H9 (cell line): ENCODE results near the gene TSNAX. TPM values are rescaled to one million over a fixed set of nuclear protein-coding genes. Genes with fewer than 3 reads are reported as not detected.

Experiments used
- DNase-seq: peaks from one replicate; pipeline ENCODE4 v3.0.0-alpha.2; 2017
- H2AFZ ChIP-seq: one replicate; pipeline ENCODE4 v1.6.1; 2013; ENCODE audit warnings: mild to moderate bottlenecking, low read length, control low read depth, moderate library complexity
- H2AK5ac ChIP-seq: 2 replicates; pipeline ENCODE4 v1.6.1; 2013; ENCODE audit warnings: low read length, control low read depth, mixed read lengths; ENCODE audit not compliant: insufficient read length
- H2BK120ac ChIP-seq: one replicate; pipeline ENCODE4 v1.6.1; 2013; ENCODE audit warnings: low read depth, mild to moderate bottlenecking, low read length, control low read depth, inconsistent platforms; ENCODE audit not compliant: poor library complexity, severe bottlenecking
- H2BK12ac ChIP-seq: 2 replicates; pipeline ENCODE4 v1.6.1; 2013; ENCODE audit warnings: low read length, control low read depth, mixed read lengths, low read depth; ENCODE audit not compliant: insufficient read length
- H2BK15ac ChIP-seq: 2 replicates; pipeline ENCODE4 v1.6.1; 2013; ENCODE audit warnings: low read depth, low read length, control low read depth
- H2BK20ac ChIP-seq: one replicate; pipeline ENCODE4 v1.6.1; 2013; ENCODE audit warnings: low read depth, mild to moderate bottlenecking, low read length, control low read depth, inconsistent platforms; ENCODE audit not compliant: poor library complexity, severe bottlenecking
- H2BK5ac ChIP-seq: 2 replicates; pipeline ENCODE4 v1.6.1; 2013; ENCODE audit warnings: low read length, control low read depth, mixed read lengths; ENCODE audit not compliant: insufficient read length
- H3K14ac ChIP-seq: 2 replicates; pipeline ENCODE4 v1.6.1; 2013; ENCODE audit warnings: low read length, control low read depth; ENCODE audit not compliant: insufficient read depth
- H3K18ac ChIP-seq: 2 replicates; pipeline ENCODE4 v1.6.1; 2013; ENCODE audit warnings: low read depth, mild to moderate bottlenecking, mixed read lengths, low read length, control low read depth; ENCODE audit not compliant: insufficient read length
- H3K23ac ChIP-seq: 2 replicates; pipeline ENCODE4 v1.6.1; 2013; ENCODE audit warnings: low read length, control low read depth, mixed read lengths, low read depth; ENCODE audit not compliant: insufficient read length
- H3K23me2 ChIP-seq: 2 replicates; pipeline ENCODE4 v1.6.1; 2013; ENCODE audit warnings: low read depth, mild to moderate bottlenecking, mixed read lengths, low read length, control low read depth; ENCODE audit not compliant: insufficient read length, poor library complexity, severe bottlenecking
- H3K27ac ChIP-seq: 2 replicates; pipeline ENCODE4 v1.5.1; 2013; ENCODE audit warnings: low read length, control low read depth, mixed read lengths, low read depth; ENCODE audit not compliant: insufficient read length
- H3K27me3 ChIP-seq: 2 replicates; pipeline ENCODE4 v1.6.1; 2013; ENCODE audit warnings: low read length, control low read depth, inconsistent platforms; ENCODE audit not compliant: insufficient read depth
- H3K4ac ChIP-seq: 2 replicates; pipeline ENCODE4 v1.6.1; 2013; ENCODE audit warnings: low read depth, mild to moderate bottlenecking, control low read depth, inconsistent platforms, low read length, moderate library complexity
- H3K4me1 ChIP-seq: 2 replicates; pipeline ENCODE4 v1.6.1; 2013; ENCODE audit warnings: low read length, control low read depth, inconsistent platforms; ENCODE audit not compliant: insufficient read depth
- H3K4me2 ChIP-seq: 2 replicates; pipeline ENCODE4 v1.6.1; 2013; ENCODE audit warnings: low read length, control low read depth, mixed read lengths; ENCODE audit not compliant: insufficient read length, insufficient read depth
- H3K56ac ChIP-seq: 2 replicates; pipeline ENCODE4 v1.6.1; 2013; ENCODE audit warnings: low read depth, mild to moderate bottlenecking, mixed read lengths, low read length, control low read depth; ENCODE audit not compliant: insufficient read length
- H3K79me1 ChIP-seq: 2 replicates; pipeline ENCODE4 v1.6.1; 2013; ENCODE audit warnings: low read depth, mild to moderate bottlenecking, moderate library complexity, low read length, control low read depth, inconsistent platforms; ENCODE audit not compliant: insufficient read depth, poor library complexity, severe bottlenecking
- H3K79me2 ChIP-seq: 2 replicates; pipeline ENCODE4 v1.6.1; 2013; ENCODE audit warnings: low read length, control low read depth, inconsistent platforms; ENCODE audit not compliant: insufficient read depth
- H3K9ac ChIP-seq: 2 replicates; pipeline ENCODE4 v1.6.1; 2013; ENCODE audit warnings: low read length, control low read depth, mixed read lengths; ENCODE audit not compliant: insufficient read length; ENCODE audit errors: extremely low read depth
- H3K9me3 ChIP-seq: one replicate; pipeline ENCODE4 v1.6.1; 2013; ENCODE audit warnings: low read depth, low read length, inconsistent platforms; ENCODE audit not compliant: control insufficient read depth
- H3T11ph ChIP-seq: one replicate; pipeline ENCODE4 v1.6.1; 2013; ENCODE audit warnings: mild to moderate bottlenecking, low read length, control low read depth, inconsistent platforms
- H4K20me1 ChIP-seq: one replicate; pipeline ENCODE4 v1.6.1; 2013; ENCODE audit not compliant: control insufficient read depth, insufficient read length, insufficient read depth
- H4K5ac ChIP-seq: 2 replicates; pipeline ENCODE4 v1.6.1; 2013; ENCODE audit warnings: low read depth, mild to moderate bottlenecking, mixed read lengths, low read length, control low read depth; ENCODE audit not compliant: insufficient read length
- H4K8ac ChIP-seq: replicated peaks from 2 replicates; pipeline ENCODE4 v1.6.1; 2013; ENCODE audit warnings: low read length, control low read depth, mixed read lengths, low read depth; ENCODE audit not compliant: insufficient read length
- H4K91ac ChIP-seq: 2 replicates; pipeline ENCODE4 v1.6.1; 2013; ENCODE audit warnings: low read depth, mild to moderate bottlenecking, moderate library complexity, mixed read lengths, low read length, control low read depth; ENCODE audit not compliant: insufficient read length
- H3K27ac Mint-ChIP-seq, 3 experiments: 2 replicates in 2 of 3; 3 replicates in 1 of 3; pipeline ENCODE4 v1.8.0; 2020 to 2021; ENCODE audit warnings: mixed read lengths in 3 of 3, mild to moderate bottlenecking in 1 of 3, moderate library complexity in 1 of 3
- H3K27me3 Mint-ChIP-seq: 2 replicates; pipeline ENCODE4 v1.8.0; 2021; ENCODE audit warnings: low read depth, mild to moderate bottlenecking, moderate library complexity, mixed read lengths
- H3K36me3 Mint-ChIP-seq, 3 experiments: 2 replicates in 2 of 3; 3 replicates in 1 of 3; pipeline ENCODE4 v1.8.0; 2020 to 2021; ENCODE audit warnings: low read depth in 3 of 3, mixed read lengths in 3 of 3; ENCODE audit not compliant: insufficient read depth in 1 of 3
- H3K4me1 Mint-ChIP-seq, 2 experiments: 2 replicates each; pipeline ENCODE4 v1.8.0; 2020; ENCODE audit warnings: mixed read lengths in 2 of 2
- H3K4me3 Mint-ChIP-seq, 2 experiments: 2 replicates in 1 of 2; 3 replicates in 1 of 2; pipeline ENCODE4 v1.8.0; 2020 to 2021; ENCODE audit warnings: mild to moderate bottlenecking in 2 of 2, mixed read lengths in 2 of 2, moderate library complexity in 1 of 2
- H3K9me3 Mint-ChIP-seq, 2 experiments: 2 replicates in 1 of 2; 3 replicates in 1 of 2; pipeline ENCODE4 v1.8.0; 2020; ENCODE audit warnings: mild to moderate bottlenecking in 2 of 2, mixed read lengths in 2 of 2, moderate library complexity in 1 of 2
- WGBS: extraction: QIAGEN DNeasy Blood & Tissue Kit; methylation state at CpG from one replicate; pipeline ENCODE4 v1.1.7; 2013; ENCODE audit warnings: missing lambda C conversion rate, low lambda C conversion rate, mixed read lengths; ENCODE audit not compliant: insufficient read length; ENCODE audit errors: extremely low coverage; 5-methylcytosine and 5-hydroxymethylcytosine counted together
- total RNA-seq: library from RNA; stranded (reverse); gene quantifications from 2 replicates; pipeline ENCODE4 v1.2.1, GENCODE V29; 2021
- TF ChIP-seq, protein P1 (sequence below): fragments of 200-600 bp; sonication (generic); conservative IDR thresholded peaks from 3 replicates; pipeline ENCODE4 v1.8.0; 2021; ENCODE audit warnings: antibody characterized with exemption, mild to moderate bottlenecking

Gene TSNAX
- total RNA-seq, 1 experiment from 2014 or later = 39.9 TPM

DNA sequence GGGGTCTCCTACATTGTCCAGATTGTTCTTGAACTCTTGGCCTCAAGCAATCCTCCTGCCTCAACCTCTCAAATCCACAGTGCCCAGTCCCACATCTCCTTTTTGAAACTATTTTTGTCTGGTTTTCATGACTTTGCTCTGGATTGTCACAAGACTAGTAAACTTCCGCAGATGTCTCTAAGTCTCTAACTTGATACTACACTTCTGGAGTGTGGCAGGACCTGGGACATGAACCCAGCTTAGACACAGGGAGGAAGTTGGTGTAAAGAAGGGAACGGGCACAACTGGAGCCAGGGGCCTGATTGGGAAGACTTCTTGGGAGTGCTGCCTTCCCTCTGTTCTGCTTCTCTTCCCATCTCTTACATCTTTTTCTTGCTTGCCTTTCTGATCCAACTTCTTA lies 81.9 kb downstream of the TSNAX start:
- Histone ChIP-seq H2BK120ac (no peak overlapping the region), H3K56ac (no peak overlapping the region), H4K8ac (no peak overlapping the region), H3T11ph (no peak overlapping the region), H2BK20ac (no peak overlapping the region), H3K9me3 (no peaks in the 10 kb centered on the region), H2BK15ac (no peak overlapping the region), H4K20me1 (no peaks in the 10 kb centered on the region), H3K23me2 (no peaks in the 10 kb centered on the region), H3K27me3 (no peaks in the 10 kb centered on the region), H3K18ac (no peak overlapping the region), H3K79me2 (no peaks in the 10 kb centered on the region), H3K4me1 (no peaks in the 10 kb centered on the region), H2AFZ (no peak overlapping the region), H4K5ac (no peak overlapping the region), H3K9ac (no peak overlapping the region), H3K4ac (no peak overlapping the region), H3K23ac (no peak overlapping the region), H3K14ac (no peak overlapping the region), H3K27ac (no peak overlapping the region), H2BK5ac (no peak overlapping the region), H3K79me1 (no peaks in the 10 kb centered on the region), H2BK12ac (no peak overlapping the region), H2AK5ac (no peak overlapping the region), H3K4me2 (no peak overlapping the region), H4K91ac (no peak overlapping the region)
- WGBS = no CpG with 5 or more reads among the region's 2 CpGs
- no peak for DNase-seq
- Mint-ChIP-seq H3K27me3 (peaks cover 79% of the 10 kb centered on the region), H3K27ac (no peak overlapping the region), H3K36me3 (no peaks in the 10 kb centered on the region), H3K4me3 (no peak overlapping the region), H3K4me1 (no peaks in the 10 kb centered on the region), H3K9me3 (no peaks in the 10 kb centered on the region; a peak in 2 of 5 replicates)
- TF ChIP-seq, protein P1, sequence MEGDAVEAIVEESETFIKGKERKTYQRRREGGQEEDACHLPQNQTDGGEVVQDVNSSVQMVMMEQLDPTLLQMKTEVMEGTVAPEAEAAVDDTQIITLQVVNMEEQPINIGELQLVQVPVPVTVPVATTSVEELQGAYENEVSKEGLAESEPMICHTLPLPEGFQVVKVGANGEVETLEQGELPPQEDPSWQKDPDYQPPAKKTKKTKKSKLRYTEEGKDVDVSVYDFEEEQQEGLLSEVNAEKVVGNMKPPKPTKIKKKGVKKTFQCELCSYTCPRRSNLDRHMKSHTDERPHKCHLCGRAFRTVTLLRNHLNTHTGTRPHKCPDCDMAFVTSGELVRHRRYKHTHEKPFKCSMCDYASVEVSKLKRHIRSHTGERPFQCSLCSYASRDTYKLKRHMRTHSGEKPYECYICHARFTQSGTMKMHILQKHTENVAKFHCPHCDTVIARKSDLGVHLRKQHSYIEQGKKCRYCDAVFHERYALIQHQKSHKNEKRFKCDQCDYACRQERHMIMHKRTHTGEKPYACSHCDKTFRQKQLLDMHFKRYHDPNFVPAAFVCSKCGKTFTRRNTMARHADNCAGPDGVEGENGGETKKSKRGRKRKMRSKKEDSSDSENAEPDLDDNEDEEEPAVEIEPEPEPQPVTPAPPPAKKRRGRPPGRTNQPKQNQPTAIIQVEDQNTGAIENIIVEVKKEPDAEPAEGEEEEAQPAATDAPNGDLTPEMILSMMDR = no peak
